GM12874 (cell line): ENCODE measurements around the gene COL9A3.

ENCODE experiments used
- CTCF ChIP-seq: IDR thresholded peaks from 2 replicates; pipeline ENCODE4 v1.5.1; 2011; ENCODE audit warnings: low read depth, mild to moderate bottlenecking, control low read depth, low read length, moderate library complexity; ENCODE audit not compliant: insufficient read depth

Gene COL9A3

GRCh38 chr20:62811320-62811719 lies 5.5 kb upstream of the COL9A3 start:
- TF ChIP-seq CTCF: no peak

GRCh38 chr20:62811720-62812119 lies 5.1 kb upstream of the COL9A3 start:
- no peak for TF ChIP-seq CTCF

- TF ChIP-seq CTCF: no peak
These were observed 4.5 kb upstream of the COL9A3 start for GRCh38 chr20:62812181-62812906.

GRCh38 chr20:62812907-62813200 lies 4.0 kb upstream of the COL9A3 start:
- no peak for TF ChIP-seq CTCF

- TF ChIP-seq CTCF: no peak
These were observed 3.3 kb upstream of the COL9A3 start for GRCh38 chr20:62813588-62813987.

GRCh38 chr20:62814060-62814708 lies 2.7 kb upstream of the COL9A3 start:
- no peak for TF ChIP-seq CTCF

GRCh38 chr20:62814709-62815065 lies 2.2 kb upstream of the COL9A3 start:
- no peak for TF ChIP-seq CTCF
